Measurements from ENCODE around the gene MTCL1.

MTCL1 gene

DNA sequence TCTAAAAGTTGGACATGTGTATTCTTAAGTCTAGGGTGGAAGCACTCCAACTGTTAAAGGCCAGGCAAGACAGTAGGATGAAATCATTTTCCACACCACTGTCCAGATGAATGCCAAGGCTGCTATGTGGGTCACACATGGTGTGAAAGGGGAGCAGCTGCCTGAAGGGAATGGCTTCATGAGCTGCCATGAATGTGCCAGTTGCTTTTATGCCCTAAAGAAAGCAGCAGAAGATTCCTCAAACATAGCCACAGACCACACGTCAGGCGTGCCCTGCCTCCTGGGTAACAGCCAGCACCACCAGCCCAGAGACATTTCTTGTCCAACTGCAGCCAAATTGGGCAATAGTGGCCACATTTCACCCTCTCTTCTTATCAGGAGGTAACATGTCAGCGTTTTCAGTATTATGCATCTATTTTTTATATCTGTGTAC, 130.2 kb downstream of the MTCL1 start:
- DNase-seq (ENCODE audit: low spot score): no peak

DNA sequence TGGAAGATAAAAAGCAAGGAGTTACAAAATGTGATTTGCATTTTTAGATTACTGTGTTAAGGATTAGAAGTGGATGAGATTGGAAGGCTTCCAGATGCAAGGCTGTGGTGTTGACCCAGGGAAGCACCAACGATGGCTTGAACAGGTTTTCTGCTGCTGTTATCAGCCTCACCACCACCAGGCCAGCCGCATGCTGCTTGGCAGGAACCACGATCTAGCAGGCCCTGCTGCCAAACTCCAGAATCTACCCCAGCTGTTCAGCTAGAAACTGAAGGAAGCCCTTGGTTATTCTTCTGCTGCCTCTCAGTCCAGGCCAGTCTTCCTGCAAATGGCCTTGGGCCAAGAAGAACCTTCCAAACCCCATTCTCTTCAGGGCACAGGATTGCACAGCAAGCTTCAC, 133.9 kb downstream of the MTCL1 start:
- DNase-seq (ENCODE audit: low spot score): no peak

DNA sequence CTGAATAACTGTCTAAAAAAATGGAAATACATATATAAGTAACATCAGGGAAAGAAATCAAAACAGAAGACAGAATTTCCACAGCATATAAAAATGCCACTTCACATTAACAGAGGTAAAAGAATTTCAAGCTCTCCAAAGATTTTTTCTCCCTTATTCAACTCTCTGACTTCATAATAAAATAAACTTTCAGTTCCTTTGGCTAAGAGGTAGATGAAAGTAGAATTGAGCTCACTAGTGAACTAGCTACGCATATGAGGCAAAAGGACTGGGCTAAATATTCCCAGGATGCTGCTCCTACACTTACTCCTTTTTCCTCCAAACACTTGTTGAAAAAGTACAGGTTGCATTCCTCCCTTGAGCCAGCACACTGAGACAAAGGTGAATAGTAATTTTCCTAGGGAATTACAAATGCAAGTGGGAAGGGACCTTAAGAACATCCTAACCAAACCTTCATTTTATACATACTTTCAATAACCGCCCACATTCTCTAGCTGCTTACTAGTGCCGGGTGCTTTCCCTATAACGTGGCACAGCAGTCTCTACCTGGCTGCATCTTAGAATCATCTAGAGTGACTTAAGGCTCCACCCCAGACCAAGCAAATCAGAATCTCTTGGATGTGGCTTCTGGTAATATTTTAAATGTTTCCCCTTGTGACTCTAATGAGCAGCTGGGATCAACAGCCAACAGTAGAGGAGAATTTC, 136.6 kb downstream of the MTCL1 start:
- no peak for DNase-seq (ENCODE audit: low spot score)

DNA sequence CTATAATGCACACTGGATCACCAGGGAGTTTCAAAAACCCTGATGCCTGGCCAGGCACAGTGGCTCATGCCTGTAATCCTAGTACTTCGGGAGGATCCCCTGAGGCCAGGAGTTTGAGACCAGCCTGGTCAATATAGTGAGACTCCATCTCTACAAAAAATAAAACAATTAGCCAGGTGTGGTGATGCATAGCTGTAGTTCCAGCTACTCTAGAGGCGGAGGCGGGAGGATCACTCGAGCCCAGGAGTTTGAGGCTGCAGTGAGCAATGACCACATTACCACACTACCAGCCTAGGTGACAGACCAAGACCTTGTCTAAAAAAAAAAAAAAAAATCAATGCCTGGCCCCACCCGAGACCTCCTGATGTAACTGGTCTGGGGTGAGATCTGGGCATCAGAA, 137.2 kb downstream of the MTCL1 start:
- no peak for DNase-seq (ENCODE audit: low spot score)

DNA sequence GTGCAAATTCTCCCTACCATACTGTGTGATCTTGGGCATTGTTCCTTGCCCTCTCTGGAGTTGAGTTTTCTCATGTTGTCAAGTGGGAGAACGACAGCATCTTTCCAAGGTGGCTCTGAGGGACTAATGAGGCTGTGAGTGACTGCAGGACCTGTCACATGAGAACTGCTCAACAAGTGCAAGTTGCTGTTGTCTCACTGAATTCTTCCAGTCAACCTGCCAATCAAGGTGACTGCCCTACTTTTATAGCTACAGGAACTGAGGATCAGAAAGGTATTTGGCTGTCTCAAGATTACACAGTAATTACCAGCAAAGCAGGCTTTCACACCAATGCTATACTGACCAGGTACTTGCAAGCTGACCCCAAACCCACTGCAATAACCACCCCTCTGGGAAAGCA, 137.6 kb downstream of the MTCL1 start:
- DNase-seq (ENCODE audit: low spot score): no peak

DNA sequence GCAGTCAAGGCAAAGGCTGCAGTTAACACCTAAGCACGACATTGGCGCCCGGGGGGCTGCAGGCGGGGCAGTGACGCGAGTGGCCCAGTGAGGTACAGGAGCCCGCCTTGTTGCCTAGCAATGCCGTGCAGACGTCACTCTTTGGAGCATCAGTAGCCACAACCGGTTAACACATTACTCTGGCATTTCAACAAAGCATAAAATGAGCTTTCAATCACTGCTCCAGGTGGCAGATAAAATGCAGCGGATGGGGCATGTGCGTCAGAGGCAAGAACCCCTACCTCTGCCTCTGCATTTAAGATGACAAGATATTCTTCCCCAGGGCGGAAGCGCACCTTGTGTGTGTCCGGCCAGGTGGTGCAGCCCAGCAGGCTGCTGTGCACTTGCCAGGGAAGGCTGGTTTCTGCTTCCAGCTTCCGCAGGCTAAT, 139.4 kb downstream of the MTCL1 start:
- DNase-seq (ENCODE audit: low spot score): no peak

DNA sequence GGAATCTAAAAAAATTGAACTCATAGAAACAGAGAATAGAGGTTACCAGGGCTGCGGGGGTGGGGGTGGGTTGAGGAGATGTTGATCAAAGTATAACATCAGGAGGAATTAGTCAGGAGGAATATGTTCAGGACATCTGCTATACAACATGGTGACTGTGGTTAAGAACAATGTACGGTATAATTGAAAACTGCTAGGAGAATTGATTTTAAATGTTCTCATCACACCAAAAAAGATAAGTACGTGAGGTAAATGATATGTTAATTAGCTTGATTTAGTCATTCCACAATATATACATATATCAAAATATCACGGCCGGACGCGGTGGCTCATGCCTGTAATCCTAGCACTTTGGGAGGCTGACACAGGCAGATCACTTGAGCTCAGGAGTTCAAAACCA, 140.2 kb downstream of the MTCL1 start:
- DNase-seq (ENCODE audit: low spot score): no peak

DNA sequence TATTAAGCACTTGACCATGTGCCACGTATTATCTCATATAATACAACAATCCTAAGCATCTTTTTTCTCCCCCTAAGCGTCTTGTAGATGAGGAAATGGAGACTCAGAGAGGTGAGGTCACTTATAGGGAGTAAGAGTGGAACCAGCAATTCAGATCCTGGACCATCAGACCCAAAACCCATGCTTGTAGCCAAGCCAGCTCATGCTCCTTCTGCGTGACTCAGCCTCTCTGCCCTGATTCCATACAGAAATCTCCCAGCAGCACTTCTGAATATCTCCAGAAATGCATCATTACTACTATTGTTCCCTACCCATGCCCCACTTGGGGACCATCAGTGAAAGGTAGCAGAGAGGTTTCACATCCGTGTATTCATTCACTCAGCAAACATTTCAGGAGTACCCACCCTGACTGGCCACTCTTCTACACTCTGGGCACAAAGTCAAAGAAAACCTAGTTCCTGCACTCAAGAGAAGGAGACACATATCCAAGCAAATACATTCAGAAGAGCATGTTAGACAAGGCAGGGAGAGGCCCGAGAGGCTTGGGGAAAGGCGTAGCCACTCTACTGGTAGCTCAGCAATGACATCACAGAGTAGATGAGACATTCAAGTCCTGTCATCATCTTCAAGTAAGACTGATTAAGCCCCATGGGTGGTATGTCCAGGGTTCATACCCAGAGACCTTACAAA, 141.9 kb downstream of the MTCL1 start:
- DNase-seq (ENCODE audit: low spot score): no peak

DNA sequence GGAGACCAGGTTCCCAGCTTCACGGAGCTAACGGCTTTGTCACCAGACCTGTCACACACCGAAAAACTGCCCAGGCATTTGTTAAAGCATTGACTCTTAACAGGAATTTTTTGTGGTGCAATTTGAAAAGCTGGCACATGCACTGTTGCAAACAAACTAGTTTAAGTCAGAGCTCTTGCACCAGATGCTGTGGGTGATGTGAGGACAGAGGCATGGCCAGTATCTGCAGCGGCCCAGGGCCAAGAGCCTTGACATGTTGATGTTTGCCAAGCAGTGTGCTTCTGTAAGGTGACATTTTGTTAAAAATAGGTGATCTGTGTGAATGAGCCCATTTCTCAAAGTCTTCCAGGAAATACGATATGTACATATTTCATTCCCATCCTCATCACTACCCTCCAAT, 142.5 kb downstream of the MTCL1 start:
- DNase-seq (ENCODE audit: low spot score): no peak

DNA sequence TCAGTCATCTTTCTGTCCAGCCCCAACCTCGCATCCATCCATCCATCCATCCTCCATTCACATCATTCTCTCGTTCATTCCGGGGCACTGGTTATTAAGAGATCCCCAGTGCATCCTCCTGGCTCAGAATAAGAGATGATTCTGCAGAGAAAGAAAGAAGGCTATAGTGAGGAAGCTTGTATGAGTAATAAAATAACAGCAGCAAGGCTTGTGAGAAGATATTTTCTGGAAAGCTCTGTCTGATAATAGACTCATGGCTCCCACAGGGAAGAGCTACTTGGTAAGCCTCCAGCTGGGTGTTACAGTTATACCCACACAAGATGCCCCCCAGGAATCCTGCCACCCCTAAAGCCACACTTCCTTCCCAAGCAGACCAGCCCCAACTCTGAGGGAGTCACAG, 143.2 kb downstream of the MTCL1 start:
- no peak for DNase-seq (ENCODE audit: low spot score)

DNA sequence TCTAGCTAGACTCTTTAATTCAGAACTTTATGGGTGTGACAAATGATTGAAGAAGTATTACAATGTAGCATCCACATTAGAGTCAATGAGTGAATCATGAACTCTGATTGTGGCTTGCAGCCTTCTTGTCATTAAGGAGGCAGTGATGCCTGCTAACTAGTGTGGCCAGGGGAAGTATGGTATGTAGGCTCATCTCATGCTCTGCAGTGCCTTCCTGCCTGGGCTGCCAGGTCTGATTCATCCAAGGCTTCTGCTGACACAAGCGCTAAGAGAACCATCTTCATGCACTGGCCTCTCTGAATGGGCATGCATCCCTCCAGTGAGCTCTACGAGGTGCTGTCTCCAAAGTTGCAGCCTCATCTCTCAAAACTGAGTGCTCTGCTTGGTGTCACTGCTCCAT, 144.3 kb downstream of the MTCL1 start:
- no peak for DNase-seq (ENCODE audit: low spot score)

DNA sequence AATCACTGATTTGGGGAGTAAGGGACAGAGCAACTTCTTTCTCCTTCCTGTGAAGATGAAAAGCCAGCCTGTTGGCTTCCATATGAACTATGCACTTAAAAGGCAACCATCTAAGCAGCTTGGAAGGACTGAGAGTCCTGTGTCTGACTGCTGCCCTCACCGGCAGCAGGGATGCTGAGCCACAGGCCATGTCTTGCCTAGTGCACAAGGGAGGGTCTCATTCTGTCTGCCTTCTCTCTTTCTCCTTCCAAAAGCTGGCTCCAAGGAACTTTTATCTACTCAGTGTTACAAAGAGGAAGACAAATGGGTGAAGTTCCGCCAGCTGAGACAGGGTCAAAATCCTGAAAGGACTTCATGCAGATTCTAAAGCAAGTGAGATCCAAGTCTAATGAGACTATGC, 146.3 kb downstream of the MTCL1 start:
- DNase-seq (ENCODE audit: low spot score): no peak

DNA sequence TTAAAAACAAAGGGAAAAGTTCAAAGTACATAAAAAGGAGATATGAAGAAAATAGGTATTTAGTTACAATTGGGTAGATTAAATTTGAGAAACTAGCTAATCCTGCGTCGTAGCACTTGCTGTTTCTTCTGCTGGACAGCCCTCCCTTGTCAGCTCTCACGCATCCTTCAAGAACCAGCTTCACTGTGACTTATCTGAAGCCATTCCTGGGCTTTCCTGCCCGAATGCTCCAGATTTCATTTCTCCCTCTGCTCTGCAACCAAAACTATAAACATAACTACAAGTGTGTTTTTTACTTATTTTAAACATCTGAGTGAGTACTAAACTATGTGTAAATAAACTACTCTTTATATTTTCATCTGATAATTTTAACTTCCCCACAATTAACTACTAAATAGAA, 149.2 kb downstream of the MTCL1 start:
- no peak for DNase-seq (ENCODE audit: low spot score)

DNA sequence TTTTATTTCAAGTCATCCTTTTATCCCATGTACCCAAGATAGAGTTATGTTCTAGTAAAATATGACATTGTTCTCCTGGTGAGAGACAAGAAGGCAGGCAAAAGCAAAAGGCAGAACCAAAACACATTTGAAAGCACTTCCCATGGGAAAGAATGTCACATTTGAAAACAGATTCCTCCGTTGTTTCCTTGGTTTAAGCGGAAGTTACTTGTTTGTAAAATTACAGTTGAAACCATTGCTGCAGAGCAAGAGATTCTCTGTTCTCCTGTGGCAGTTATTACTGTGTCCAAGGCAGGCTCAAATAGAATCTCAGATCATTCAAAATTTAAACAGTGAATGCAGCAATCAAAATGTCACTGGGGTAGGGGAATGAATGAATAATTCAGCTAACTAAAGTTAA, 149.6 kb downstream of the MTCL1 start:
- no peak for DNase-seq (ENCODE audit: low spot score)

DNA sequence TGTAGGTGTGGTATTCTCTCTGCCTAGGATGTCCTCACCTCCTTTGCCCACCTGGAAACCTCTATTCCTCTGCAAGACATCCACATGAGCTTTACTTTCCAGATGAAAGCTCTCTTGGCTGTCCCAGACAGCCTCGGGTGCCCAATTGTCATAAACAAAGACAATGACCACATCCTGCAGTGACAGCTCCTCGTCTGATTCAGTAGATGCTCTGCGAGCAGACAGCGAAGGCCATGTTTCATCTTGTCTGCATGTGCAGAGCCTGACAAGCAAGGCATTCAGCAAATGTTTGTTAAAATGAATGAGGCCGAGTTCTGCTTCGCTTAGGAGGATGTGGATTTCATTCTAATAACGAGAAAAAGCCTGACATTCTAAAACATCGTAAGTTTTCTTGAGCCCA, 150.9 kb downstream of the MTCL1 start:
- no peak for DNase-seq (ENCODE audit: low spot score)

DNA sequence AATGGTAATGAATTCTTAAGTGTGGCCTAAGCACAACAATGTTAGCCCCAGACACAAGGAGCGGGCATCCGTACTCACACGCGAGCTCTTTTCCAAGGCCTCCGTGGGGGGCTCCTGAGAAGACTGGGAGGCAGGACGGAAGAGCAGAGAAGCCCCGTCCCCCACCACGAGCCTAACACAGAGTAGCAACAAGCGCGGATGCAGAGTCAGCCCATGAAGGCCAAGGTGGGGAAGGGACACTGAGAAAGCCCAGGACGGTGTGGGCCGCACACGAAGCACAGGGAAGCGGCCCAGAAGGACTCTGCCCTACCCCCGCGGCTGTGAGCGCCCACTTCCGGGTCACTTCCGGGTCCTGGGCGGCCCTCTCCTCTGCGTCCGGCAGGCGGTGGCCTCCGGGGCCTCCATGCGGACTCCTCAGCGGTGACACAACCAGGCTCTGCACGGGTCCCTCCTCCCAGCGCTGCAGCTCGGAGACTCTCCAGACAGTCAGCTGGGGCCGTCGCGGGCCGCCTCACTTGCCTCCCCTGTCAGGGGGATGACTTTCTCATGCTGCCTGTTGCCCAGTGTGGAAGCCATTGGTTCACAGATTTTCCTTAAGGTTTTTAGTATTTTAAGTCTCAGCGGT, 151.5 kb downstream of the MTCL1 start:
- no peak for DNase-seq (ENCODE audit: low spot score)

DNA sequence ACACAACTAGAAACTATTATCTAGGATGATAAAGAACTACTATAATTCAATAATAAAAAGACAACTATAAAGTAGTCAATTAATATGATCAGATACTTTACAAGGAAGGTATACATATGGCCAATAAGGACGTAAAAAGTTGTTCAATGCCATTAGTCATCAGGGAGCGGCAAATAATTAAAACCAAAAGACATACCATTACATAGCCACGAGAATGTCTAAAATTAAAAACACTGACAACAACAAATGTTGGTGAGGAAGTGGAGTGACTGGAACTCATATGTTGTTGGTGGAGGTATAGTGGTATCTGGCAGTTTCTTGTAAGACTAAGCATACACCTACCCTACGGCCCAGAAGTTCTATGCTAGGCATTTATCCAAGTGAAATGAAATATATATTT, 152.4 kb downstream of the MTCL1 start:
- DNase-seq (ENCODE audit: low spot score): no peak

DNA sequence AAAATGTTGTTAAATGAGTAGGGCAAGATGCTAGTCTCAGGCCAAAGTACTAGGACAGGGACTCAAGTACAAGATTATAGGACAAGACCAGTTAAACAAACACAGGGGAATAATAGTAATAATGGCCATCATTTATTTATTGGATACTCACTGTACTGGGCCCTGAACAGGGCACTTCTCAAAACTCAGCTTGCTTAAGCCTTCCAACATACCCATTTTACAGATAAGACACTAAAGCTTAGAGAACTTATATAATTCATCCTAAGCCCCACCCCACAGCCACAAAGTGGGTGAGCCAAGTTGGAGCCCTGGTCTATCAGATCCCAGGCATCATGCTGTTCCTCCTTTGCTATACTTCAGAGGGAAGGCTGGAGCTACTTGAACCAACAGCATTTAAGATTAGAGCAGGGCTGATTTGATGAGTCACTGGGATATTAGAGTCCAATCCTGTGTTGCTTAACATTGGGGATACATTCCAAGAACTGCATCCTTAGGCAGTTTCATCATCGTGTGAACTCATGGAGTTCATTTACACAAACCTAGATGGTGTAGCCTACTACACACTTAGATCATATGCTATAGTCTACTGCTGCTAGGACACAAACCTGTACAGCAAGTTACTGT, 153.6 kb downstream of the MTCL1 start:
- DNase-seq (ENCODE audit: low spot score): no peak

DNA sequence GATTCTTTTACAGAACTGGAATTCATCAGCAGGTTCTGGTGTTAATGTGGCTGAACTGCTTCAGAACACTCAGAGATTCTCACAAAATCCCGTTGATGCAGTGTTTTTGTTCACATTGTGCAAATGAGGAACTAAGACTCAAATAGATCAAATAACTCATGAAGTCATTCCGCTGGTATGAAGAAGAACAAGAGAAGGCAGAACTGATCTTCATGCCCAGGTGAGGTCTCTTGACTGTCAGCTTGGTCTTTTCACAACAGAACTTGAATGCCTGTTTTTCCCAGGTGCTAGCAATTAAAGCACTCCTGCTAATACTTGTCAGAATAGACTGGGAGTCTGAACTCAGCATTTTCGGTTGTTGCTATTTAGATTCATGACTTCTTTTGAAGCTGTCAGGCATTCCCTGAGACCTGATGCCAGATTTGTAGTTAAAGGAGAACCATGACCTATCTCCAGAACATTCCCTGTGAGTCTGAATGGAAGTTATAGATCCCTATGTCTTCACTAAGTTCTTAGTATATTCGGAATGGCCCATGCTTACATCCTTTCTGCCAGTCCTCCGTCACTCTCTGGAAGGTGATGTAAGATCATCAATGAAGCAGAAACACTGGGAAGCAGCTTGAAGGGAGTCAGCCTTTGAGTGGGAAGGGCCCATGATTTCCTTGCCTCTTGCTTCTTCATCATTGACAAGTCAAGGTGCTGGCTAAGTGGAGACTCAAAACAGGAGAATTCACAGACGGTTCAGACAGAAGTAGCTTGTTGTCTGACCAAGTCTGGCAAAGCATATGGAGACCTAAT, 155.7 kb downstream of the MTCL1 start:
- no peak for DNase-seq (ENCODE audit: low spot score)

DNA sequence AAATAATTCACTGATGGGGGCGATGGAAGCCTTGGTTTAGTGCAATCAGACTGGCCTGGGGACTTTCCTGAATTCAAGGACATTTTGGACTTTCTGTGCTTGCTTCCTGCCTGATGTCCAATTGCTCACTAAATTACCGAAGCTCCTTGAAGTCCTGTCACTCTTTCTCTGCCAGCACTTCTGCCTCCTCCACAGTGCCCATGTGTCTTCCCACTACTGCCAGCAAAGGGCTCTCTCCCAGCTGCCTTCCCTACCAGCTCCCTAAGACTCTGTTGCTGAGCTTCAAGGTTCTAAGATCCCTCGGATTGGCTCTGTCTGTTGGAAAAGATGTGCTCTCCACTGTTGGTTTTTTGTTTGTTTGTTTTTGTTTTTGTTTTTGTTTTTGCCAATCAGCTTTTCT, 158.1 kb downstream of the MTCL1 start:
- no peak for DNase-seq (ENCODE audit: low spot score)

DNA sequence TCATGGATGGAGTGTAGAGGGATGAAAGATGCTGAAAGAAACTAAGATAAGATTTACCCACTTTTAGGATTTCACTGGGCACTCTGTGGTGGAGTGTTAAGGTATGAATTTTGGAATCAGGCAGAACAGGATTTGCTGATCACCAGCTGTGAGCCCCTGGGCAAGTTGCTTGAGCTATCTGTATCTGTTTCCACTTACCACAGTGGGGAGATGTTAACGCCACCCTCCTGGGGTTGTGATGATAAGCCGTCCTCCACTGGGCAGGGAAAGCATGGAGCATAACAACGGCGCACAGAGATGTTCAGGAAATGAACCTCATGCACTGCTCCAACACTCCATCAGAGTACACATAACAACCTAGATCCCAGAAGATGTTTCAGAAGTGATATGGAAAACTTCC, 160.6 kb downstream of the MTCL1 start:
- DNase-seq (ENCODE audit: low spot score): no peak

DNA sequence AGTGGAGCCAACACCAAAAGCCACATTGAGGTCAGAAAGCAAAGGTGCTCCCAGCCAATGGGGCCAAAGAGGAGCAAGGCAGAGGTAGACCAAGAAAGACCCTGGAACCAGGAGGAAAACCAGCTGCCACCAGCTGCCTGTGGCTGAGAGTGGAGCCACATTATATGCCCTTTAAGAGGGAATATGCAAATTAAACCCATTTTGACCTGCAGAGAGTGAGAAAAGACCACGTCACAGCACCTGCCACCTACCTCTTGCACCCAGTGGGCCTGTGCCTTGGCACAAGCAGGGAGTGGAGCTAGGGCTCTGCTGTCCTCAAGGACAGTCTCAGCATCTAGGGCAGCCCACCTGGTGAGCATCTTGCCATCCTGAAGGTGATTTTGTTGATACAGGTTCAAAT, 161.3 kb downstream of the MTCL1 start:
- no peak for DNase-seq (ENCODE audit: low spot score)

All from CD4-positive, alpha-beta T cell treated with Interleukin-15 for 4 hours (primary cell).